Activated effector memory CD4-positive, alpha-beta T cell treated with anti-CD3 and anti-CD28 coated beads, Interleukin-2, amount 50 U/mL, for 16 hours (primary cell): ENCODE results near the gene PRRC2B.

Source experiments
- DNase-seq: peaks from one replicate; pipeline ENCODE4 v3.0.0-alpha.2; 2020

Gene PRRC2B

GRCh38 chr9:131411719-131412681 lies 18.1 kb downstream of the PRRC2B start:
- DNase-seq: no peak

GRCh38 chr9:131416509-131416908 lies 22.6 kb downstream of the PRRC2B start:
- DNase-seq: no peak

GRCh38 chr9:131417264-131418142 lies 23.6 kb downstream of the PRRC2B start:
- DNase-seq: no peak

GRCh38 chr9:131418143-131419025 lies 24.5 kb downstream of the PRRC2B start:
- no peak for DNase-seq

- no peak for DNase-seq
These were observed 25.2 kb downstream of the PRRC2B start for GRCh38 chr9:131419026-131419614.

- no peak for DNase-seq
These were observed 25.8 kb downstream of the PRRC2B start for GRCh38 chr9:131419716-131420115.

- no peak for DNase-seq
These were observed 27.2 kb downstream of the PRRC2B start for GRCh38 chr9:131420980-131421624.

- no peak for DNase-seq
These were observed 27.8 kb downstream of the PRRC2B start for GRCh38 chr9:131421691-131422090.

GRCh38 chr9:131422241-131422792 lies 28.4 kb downstream of the PRRC2B start:
- DNase-seq: no peak

GRCh38 chr9:131423171-131423581 lies 29.3 kb downstream of the PRRC2B start:
- no peak for DNase-seq

- DNase-seq: no peak
These were observed 32.7 kb downstream of the PRRC2B start for GRCh38 chr9:131426545-131426944.

GRCh38 chr9:131429121-131430012 lies 35.5 kb downstream of the PRRC2B start:
- peak; percentile 16 for DNase-seq

- peak; percentile 21 for DNase-seq
These were observed 38.2 kb downstream of the PRRC2B start for GRCh38 chr9:131432050-131432449.

- DNase-seq: peak; percentile 22
These were observed 38.9 kb downstream of the PRRC2B start for GRCh38 chr9:131432597-131433301.

- DNase-seq: peak; percentile 53
These were observed 39.5 kb downstream of the PRRC2B start for GRCh38 chr9:131433302-131433854.

- DNase-seq: peak; percentile 41
These were observed 40.8 kb downstream of the PRRC2B start for GRCh38 chr9:131434673-131435072.

- peak; percentile 57 for DNase-seq
These were observed 42.5 kb downstream of the PRRC2B start for GRCh38 chr9:131436376-131436775.

- DNase-seq: no peak
These were observed 43.0 kb downstream of the PRRC2B start for GRCh38 chr9:131436865-131437271.

GRCh38 chr9:131438190-131438589 lies 44.3 kb downstream of the PRRC2B start:
- peak; percentile 41 for DNase-seq
